HG03139 (cell line): ENCODE data around the gene TOP1.

Experiments used
- ATAC-seq: cut with Tn5 transposase; IDR thresholded peaks from one replicate; pipeline ENCODE4 v1.9.1; 2021; ENCODE audit not compliant: unreplicated experiment

The TOP1 gene

DNA sequence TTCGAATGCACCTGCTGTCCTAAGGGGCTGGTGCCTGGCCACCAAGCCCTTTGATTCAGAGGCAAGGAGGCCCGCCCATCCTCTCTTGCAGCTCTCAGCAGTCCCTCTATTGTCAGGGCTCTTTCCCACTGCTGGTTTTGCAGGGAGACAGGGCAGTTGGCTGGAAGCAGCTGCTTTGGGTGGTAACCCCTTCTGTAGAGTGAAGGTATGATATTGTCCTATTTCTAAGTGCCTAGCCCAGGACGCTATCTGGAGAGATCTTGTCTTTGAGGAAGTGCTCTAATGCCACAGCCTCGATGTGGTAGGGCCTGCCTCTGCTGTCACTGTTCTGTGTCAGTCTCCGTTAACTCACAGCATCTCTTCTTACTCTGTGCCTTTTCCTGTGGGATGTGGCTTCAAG, 114.3 kb downstream of the TOP1 start:
- no peak for ATAC-seq

DNA sequence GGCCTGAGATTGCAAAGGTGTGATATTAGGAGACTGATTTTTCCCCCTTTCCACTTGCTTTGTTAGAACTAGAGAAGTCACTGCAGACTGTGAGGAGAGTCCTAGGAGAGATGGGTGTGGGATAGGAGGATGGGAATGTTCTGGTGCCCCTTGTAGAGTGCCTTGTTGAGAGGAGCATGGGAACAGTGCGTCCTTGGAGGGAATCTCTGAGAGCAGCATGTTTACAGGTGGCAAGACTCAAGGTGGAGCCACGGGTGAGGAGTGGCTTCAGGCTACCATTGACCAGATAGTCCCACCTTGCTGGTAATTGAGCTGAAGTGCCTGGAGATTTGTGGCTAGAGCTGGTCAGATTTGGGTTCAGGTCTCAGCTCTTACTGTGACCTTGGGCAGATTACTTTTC, 114.7 kb downstream of the TOP1 start:
- no peak for ATAC-seq

DNA sequence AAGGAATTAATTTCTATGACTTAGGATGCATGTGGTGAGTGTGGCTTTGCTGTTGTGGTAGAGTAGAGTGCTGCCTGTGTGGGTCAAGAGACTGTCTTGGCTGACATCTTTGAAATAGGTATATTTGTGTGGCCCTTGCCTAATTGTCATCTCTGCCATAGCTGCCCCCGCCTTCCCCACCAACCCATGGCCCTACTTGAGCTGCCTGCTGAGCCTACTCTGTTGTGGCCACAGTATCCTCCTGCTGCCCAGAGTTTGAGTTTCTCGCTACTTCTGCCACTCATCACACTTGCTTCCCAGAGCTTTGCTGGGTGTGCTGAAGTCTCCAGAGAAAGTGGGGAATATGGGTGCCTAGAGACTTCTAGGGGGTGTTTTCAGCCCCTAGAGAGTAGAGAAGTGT, 116.7 kb downstream of the TOP1 start:
- ATAC-seq, result no peak

DNA sequence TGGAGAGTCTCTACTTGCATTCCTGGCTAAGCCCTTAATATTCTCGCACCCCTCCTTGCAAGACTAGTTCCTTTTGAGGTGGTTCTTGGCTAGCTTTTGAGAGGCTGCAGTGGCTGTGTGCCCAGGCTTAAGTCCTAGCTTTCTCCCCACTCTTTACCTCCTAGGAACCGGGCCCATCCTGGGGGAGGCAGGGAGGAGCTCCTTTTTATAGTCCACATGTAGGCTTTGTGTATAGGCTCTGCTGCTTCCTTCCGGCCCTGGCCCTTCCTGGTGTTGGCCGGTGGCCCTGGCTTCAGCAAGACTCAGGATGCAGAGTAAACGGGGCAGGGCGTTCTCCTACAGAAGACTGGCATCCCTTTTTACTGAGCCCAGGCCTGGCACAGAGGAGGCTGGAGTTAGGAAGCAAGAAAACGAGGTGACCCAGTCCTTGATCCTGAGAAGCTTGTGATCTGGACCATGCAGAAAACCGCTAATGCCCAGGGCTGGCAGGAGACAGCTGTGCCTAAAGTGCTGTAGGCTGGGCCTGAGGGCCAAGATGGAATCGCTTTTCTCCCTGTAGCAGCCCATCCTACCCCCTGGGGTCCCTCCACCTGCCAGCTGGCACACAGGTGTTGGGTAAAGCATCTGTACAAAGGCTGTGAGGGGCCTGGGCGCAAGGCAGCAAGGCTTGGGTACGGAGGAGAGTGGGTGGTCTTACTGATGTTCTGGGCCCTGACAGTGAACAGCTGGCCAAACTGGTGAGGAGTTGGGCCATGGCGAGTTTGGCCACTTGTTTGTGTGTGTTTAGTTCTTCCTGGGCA, 117.4 kb downstream of the TOP1 start:
- no peak for ATAC-seq

DNA sequence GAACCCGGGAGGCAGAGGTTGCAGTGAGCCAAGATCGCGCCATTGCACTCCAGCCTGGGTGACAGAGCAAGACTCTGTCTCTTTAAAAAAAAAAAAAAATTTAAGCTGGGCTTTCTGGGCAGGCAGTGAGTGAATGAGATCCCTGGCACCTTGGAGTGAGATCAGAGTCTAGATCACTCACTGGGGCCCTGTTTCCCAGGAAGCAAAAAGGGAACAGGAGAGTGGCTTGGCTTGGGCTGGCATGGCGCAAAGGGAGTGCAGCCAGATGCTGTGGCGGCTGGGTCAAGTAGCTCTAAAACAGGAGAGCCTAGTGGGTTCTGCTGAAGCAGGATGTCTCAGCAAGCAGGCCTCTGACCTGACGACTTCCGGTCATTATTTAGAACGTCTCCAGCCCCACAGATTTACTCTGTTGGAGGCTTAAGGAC, 119.2 kb downstream of the TOP1 start:
- no peak for ATAC-seq

DNA sequence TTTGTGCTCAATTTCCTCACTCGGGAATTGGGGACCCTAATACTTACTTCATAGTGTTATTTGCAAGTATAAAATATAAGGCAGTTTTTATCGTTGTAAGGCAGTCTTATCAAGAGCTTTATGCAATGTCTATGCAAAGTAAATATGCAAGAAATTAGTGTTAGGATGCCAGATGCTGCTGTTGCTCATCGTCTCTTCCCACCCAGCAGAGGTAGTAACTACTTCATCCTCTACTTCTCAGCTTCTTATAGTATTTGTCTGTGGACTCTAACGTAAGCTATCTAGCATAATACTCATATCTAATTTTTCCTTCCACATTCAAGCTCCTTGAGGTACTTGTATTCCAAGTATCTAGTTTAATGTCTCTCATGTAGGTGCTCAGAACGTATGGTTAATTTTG, 120.3 kb downstream of the TOP1 start:
- no peak for ATAC-seq

DNA sequence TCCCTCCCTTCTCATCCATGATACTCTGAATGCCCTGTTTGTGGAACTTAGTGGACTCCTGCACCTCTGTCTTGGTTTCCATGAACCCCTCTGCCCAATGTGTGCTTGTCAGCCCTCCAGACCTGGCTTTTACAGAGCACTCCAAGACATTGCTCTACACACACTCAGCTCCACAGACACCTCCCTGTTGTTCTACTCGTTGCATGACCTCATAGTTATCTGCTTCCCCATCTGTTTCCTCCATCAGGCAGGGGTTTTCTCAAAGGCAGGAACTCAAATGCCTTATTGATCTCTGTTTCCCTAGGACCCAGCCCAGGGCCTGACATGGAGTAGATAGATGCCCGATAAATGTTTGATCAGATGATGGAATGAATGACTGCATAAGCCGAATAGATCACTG, 122.0 kb downstream of the TOP1 start:
- ATAC-seq, result no peak

DNA sequence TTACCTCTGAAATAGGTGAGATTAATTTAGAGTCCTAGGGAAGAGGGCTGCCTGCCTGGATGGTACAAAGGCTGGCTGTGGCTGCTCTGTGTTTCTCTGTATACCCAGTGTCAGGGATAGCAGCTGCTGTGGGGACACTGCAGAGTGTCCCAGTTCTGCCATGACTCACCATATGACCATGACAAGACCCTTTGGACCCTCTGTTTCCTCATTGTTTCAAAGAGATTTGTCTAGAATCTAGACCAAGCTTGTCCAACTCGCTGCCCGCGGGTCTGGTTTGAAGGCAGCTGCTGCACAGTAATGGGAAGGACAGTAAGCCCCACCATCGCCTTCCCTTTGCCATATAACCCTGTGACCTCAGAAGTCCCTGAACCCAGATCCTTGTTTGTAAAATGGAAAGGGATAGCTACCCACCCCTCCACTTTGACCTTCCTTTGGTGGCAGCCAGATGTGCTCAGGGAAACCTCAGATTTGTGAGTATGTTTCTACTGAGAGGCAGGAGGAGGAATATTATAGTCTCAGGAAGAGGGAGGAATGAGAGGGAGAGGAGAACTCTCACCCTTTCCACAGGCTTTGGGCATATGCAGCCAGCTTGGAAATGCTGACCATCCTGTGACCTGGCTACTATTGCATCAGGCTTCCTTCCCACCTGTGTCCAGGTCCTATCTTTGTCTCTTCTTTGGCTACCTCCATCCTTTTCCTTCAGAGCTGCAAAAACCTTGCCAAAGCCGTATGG, 122.7 kb downstream of the TOP1 start:
- ATAC-seq, result no peak

DNA sequence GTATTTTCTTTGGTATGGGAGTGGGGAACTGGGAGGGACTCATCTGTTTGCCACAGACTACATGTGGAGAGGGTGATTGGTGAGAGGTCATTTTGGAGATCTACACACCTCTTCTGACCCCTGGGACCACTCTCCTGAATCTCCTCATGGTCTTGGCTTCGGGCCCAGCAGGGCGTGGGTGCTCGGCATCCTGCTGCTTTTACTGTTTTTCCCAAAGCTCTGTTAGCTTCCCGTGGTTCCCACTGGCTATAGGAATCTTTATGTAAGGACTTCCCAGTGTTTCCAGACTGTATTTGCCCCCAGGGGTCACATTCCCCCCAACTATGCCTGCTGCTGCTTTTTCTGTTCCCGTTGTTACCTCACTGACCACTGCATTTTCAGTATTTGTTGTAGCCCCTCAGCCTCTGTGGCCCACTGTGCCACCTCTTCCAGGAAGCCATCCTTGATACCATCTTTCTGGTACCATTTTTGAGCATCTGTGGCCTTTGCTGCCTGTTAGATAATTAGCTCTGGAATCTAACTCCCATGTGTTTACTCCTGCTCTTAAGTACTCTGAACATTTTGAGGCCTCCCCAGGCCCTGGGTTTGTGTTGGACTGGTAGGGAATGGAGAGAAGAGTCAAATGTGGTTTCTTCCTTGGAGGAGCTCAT, 123.6 kb downstream of the TOP1 start:
- ATAC-seq, result no peak

DNA sequence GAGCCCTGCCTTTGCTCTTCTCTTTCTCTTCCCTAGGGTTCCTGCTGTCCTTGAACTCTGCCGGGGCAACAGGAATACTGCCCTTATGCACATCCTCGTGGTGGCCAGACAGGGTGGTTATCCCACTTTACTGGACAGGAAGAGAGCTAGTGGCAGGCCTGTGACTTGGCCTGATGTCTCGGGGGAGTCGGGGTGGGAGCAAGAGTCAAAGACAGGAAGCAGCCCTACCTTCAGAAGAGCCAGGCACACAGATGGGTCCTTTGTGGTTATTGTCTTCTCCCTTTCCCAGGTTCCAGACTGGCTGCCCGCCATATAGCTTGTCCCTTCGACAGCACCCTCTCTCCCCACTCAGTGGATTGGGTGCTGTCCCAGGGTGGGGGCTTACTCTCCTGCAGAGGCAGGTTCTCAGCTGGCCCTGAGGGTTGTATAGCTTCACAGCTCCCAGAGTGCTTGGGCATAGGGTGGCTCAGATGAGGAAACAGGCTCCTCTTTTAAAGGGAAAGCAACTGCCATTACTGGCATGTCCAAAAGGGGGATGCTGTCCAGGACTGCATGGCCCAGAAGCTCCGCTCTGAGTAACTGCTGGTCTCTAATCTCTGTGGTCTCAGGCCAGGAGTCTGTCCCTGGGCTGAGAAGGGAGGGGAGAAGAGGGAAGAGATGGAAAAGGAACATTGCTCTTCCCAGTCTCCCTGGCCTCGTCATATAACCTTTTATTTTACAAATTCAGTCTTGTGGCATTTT, 126.0 kb downstream of the TOP1 start:
- ATAC-seq, result no peak

DNA sequence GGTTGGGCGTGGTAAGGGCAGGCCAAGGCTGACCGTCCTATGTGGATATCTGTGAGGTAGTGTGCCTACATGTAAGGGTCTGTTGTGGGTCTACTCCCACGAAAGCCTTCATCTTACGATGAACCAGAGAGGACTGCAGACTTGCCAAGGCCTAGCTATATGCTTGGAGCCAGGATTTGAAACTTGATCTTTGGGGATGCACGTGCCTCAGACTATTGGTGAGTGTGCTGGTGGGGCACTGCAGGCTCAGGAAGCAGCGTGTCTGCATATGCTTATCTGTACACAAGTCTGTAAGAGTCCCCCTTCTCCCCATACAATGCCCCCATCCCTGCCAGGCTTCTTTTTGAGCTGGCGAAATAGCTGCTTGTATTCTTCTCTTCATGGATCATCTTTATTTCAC, 126.6 kb downstream of the TOP1 start:
- ATAC-seq, result no peak

DNA sequence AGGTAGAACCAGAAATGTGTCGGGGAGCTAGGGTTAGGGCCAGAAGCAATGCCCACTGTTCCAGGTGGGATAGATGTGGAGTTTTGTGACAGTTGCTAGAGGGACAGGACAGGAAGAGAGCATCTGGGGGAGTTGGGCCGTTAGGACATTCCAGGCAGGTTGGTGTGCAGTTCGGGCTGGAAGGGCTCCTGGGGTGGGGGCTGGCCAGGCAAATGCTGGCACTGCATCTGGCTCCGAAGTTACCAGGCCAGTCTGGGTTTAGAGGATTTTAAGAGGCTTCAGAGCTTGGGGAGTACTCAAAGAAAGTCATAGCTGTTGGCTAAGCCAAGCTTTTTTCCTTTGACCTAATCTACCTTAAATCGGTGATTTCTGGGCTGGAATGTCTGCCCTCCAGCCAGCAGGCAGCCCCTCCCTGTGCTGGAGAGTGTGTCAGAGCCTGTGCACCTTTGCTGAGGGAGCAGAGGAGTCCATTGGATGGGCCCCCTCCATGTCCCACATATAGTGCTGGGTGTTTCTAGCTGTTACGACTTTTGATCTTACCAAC, 129.5 kb downstream of the TOP1 start:
- no peak for ATAC-seq

DNA sequence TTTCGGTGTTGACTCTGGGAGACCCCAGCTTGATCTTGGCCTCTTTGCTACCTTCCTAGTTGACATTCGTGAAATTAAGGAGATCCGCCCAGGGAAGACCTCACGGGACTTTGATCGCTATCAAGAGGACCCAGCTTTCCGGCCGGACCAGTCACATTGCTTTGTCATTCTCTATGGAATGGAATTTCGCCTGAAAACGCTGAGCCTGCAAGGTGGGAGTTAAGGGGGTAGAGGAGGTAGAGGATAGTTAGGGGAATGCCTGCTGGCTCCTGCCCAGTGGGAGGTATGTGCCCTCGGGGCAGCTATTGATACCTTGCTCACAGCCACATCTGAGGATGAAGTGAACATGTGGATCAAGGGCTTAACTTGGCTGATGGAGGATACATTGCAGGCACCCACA, 130.9 kb downstream of the TOP1 start:
- no peak for ATAC-seq

DNA sequence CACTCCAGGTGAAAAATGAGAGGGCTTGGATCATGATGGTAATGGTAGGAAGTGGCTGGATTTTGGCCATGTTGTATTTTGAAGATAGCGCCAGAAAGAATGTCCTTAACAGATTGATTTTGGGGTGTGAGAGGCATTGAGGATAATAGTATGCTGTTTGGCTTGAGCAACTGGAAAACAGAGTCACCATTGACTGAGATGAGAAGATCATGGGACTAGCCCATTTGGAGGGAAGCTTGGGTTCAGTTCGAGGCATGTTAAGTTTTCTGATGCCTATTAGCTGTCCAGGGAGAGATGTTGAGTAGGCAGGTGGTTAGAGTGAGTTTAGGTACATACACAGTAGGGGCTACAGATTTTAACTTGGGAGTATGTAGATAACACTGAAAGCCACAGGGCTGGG, 132.1 kb downstream of the TOP1 start:
- ATAC-seq, result no peak

DNA sequence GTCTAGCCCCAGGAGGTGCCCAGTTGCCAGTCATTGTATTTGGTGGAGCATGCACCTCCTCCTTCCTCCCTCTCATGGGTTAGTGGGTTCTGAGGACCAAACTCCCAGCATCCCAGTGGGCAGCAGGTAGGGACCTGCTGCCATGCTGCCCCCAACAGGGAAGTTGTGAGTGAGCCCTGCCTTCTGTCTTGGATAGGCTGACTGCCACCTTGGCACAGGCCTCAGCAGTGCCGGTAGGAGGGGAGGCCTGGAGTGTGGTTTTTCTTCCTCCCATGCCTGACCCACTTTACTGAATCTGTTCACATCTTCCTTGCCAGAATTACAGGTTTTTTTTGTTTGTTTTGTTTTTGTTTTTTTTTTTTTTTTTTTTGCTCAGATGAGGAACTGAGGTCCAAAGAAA, 133.3 kb downstream of the TOP1 start:
- no peak for ATAC-seq

DNA sequence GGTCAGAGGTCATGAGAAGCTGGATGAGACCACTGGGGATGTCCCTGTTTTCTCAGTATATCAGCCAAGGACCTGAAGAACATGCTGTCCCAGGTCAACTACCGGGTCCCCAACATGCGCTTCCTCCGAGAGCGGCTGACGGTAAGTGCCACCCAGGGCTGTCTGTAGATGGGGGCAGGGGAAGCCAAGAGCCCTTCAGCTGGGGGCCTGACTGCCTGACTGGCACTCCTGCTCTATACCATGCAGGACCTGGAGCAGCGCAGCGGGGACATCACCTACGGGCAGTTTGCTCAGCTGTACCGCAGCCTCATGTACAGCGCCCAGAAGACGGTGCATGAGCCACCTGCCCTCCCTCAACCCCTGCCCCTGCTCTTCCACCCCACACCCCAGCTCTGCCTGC, 133.8 kb downstream of the TOP1 start:
- no peak for ATAC-seq

DNA sequence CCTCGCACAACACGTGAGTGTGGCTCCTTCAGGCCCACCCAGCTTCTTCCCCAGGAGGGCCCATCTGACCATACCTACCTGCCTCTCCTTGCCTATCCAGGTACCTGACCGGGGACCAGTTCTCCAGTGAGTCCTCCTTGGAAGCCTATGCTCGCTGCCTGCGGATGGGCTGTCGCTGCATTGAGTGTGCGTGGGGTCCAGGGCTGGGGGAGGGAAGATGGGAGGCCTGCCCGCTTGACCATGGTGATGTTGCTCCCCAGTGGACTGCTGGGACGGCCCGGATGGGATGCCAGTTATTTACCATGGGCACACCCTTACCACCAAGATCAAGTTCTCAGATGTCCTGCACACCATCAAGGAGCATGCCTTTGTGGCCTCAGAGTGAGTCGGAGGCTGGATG, 135.2 kb downstream of the TOP1 start:
- no peak for ATAC-seq

DNA sequence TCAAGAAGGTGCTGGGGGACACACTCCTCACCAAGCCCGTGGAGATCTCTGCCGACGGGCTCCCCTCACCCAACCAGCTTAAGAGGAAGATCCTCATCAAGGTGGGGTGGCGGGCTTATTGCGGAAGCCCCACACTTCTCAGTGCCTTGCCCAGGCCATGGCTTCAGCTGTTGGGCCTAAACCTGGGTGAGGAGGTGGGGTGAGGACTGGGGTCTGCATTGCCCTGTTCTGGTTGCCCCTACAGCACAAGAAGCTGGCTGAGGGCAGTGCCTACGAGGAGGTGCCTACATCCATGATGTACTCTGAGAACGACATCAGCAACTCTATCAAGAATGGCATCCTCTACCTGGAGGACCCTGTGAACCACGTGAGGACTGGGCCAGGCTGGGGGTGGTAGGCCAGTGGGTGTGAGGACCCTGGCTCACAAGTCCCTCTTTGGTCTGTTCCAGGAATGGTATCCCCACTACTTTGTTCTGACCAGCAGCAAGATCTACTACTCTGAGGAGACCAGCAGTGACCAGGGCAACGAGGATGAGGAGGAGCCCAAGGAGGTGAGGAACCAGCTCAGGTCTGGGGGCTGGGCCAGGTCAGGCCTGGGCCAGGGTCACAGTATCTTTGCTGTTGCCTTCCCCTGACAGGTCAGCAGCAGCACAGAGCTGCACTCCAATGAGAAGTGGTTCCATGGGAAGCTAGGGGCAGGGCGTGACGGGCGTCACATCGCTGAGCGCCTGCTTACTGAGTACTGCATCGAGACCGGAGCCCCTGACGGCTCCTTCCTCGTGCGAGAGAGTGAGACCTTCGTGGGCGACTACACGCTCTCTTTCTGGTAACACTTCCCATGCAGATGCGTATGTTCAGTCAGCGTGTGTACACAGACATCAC, 136.6 kb downstream of the TOP1 start:
- ATAC-seq, result no peak

DNA sequence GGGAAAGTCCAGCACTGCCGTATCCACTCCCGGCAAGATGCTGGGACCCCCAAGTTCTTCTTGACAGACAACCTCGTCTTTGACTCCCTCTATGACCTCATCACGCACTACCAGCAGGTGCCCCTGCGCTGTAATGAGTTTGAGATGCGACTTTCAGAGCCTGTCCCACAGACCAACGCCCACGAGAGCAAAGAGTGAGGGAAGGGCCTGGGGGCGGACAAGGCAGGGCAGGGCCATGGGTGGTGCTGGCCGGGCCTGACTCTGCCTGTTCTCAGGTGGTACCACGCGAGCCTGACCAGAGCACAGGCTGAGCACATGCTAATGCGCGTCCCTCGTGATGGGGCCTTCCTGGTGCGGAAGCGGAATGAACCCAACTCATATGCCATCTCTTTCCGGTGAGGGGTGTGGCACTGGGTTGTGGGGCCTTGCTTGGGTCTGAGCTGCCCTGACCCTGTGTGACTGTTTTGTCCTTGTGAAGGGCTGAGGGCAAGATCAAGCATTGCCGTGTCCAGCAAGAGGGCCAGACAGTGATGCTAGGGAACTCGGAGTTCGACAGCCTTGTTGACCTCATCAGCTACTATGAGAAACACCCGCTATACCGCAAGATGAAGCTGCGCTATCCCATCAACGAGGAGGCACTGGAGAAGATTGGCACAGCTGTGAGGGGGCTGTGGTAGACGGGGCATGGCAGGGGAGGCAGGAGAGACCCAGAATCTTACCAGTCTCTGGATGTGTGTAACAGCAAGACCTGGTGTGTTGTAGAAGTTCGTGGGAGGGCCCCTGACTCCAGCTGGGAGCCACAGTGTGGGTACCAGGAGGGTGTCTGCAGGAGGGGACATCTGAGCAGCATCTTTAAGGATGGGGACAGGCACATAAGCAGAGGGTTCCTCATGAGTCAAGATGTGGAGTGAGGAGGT, 137.8 kb downstream of the TOP1 start:
- ATAC-seq, result no peak
